Neural progenitor cell (in vitro differentiated cells): ENCODE results near the gene GGTA1. TPM values are rescaled to one million over a fixed set of nuclear protein-coding genes. Genes with fewer than 3 reads are reported as not detected.

Experiments used
- DNase-seq: peaks from one replicate; pipeline ENCODE4 v3.0.0-alpha.2; 2016; ENCODE audit warnings: low spot score
- H2AFZ ChIP-seq: fragments of 200-600 bp; sonication (generic); replicated peaks from 2 replicates; pipeline ENCODE4 v1.6.1; 2016; ENCODE audit warnings: antibody characterized with exemption
- H3F3A ChIP-seq: fragments of 200-600 bp; sonication (generic); 2 replicates; pipeline ENCODE4 v1.6.1; 2016; ENCODE audit warnings: antibody characterized with exemption, low read depth
- H3K27ac ChIP-seq: fragments of 200-600 bp; sonication (generic); 2 replicates; pipeline ENCODE4 v1.5.1; 2016; ENCODE audit warnings: mild to moderate bottlenecking
- H3K27me3 ChIP-seq: fragments of 200-600 bp; sonication (generic); 2 replicates; pipeline ENCODE4 v1.6.1; 2016; ENCODE audit warnings: mild to moderate bottlenecking, moderate library complexity
- H3K36me3 ChIP-seq: fragments of 200-600 bp; sonication (generic); 2 replicates; pipeline ENCODE4 v1.5.1; 2016
- H3K4me1 ChIP-seq: fragments of 200-600 bp; sonication (generic); 2 replicates; pipeline ENCODE4 v1.6.1; 2016; ENCODE audit warnings: mixed run types
- H3K4me2 ChIP-seq: fragments of 200-600 bp; sonication (generic); 2 replicates; pipeline ENCODE4 v1.6.1; 2016
- H3K4me3 ChIP-seq: fragments of 200-600 bp; sonication (generic); 2 replicates; pipeline ENCODE4 v1.5.1; 2016
- H3K79me2 ChIP-seq: fragments of 200-600 bp; sonication (generic); 2 replicates; pipeline ENCODE4 v1.6.1; 2016; ENCODE audit warnings: low read depth
- H3K9ac ChIP-seq: fragments of 200-600 bp; sonication (generic); 2 replicates; pipeline ENCODE4 v1.6.1; 2016
- H3K9me3 ChIP-seq: fragments of 200-600 bp; sonication (generic); 2 replicates; pipeline ENCODE4 v1.5.1; 2016; ENCODE audit warnings: low read depth
- H4K20me1 ChIP-seq: fragments of 200-600 bp; sonication (generic); 2 replicates; pipeline ENCODE4 v1.6.1; 2016; ENCODE audit warnings: low read depth
- H3K27ac Mint-ChIP-seq: 3 replicates; pipeline ENCODE4 v1.8.0; 2021; ENCODE audit warnings: mixed read lengths
- H3K27me3 Mint-ChIP-seq: 2 replicates; pipeline ENCODE4 v1.8.0; 2022; ENCODE audit warnings: low read depth, mild to moderate bottlenecking, inconsistent platforms, moderate library complexity, mixed read lengths; ENCODE audit not compliant: insufficient read depth
- H3K36me3 Mint-ChIP-seq: 3 replicates; pipeline ENCODE4 v1.8.0; 2021; ENCODE audit warnings: mixed read lengths
- H3K4me1 Mint-ChIP-seq: 3 replicates; pipeline ENCODE4 v1.8.0; 2021; ENCODE audit warnings: mixed read lengths
- H3K4me3 Mint-ChIP-seq: 3 replicates; pipeline ENCODE4 v1.8.0; 2021; ENCODE audit warnings: mild to moderate bottlenecking, moderate library complexity, mixed read lengths
- H3K9me3 Mint-ChIP-seq: 3 replicates; pipeline ENCODE4 v1.8.0; 2020; ENCODE audit warnings: mixed read lengths
- CTCF ChIP-seq: fragments of 200-600 bp; sonication (generic); IDR thresholded peaks from 2 replicates; pipeline ENCODE4 v1.5.1; 2017; ENCODE audit warnings: antibody characterized with exemption, mild to moderate bottlenecking
- EZH2 ChIP-seq: fragments of 200-600 bp; sonication (generic); IDR thresholded peaks from 2 replicates; pipeline ENCODE4 v1.6.1; 2017; ENCODE audit warnings: antibody characterized with exemption, mild to moderate bottlenecking, moderate library complexity
- EZH2phosphoT487 ChIP-seq: fragments of 200-600 bp; sonication (generic); IDR thresholded peaks from 2 replicates; pipeline ENCODE4 v1.6.1; 2017; ENCODE audit warnings: antibody characterized with exemption
- total RNA-seq: library from RNA; depleted of rRNA; stranded (reverse); fragments of >200 nt; gene quantifications from 2 replicates; pipeline ENCODE4 v1.2.3, GENCODE V29; 2015; ENCODE audit warnings: low replicate concordance

Gene GGTA1
- total RNA-seq, 1 donor from 2014 or later: not detected

GRCh38 chr9:121500165-121500478, 478 bp upstream of the GGTA1 start:
- H3K27me3 Mint-ChIP-seq: peaks cover 48% of the 10 kb centered on the region
- H3K27me3 ChIP-seq: peaks cover 72% of the 10 kb centered on the region
- H2AFZ ChIP-seq: peak overlapping the region; percentile 99
- no peaks in the 10 kb centered on the region for H3K79me2 ChIP-seq
- H3K9me3 Mint-ChIP-seq: peaks cover 5% of the 10 kb centered on the region
- peaks cover 25% of the 10 kb centered on the region for H3K4me1 Mint-ChIP-seq
- H3K9me3 ChIP-seq: no peaks in the 10 kb centered on the region
- peak; percentile 65 for DNase-seq
- no peak overlapping the region for H3K27ac Mint-ChIP-seq
- no peak overlapping the region for H3K9ac ChIP-seq
- H3F3A ChIP-seq: peaks cover 22% of the 10 kb centered on the region
- H3K4me3 ChIP-seq: peak overlapping the region; percentile 68
- H4K20me1 ChIP-seq: no peaks in the 10 kb centered on the region
- H3K4me3 Mint-ChIP-seq: peak overlapping the region; percentile 91
- H3K36me3 Mint-ChIP-seq: no peaks in the 10 kb centered on the region
- TF ChIP-seq EZH2phosphoT487 (no peak), EZH2 (no peak), CTCF (no peak)
- peak overlapping the region; percentile 99 for H3K4me2 ChIP-seq
- H3K36me3 ChIP-seq: no peaks in the 10 kb centered on the region
- no peak overlapping the region for H3K27ac ChIP-seq
- peaks cover 13% of the 10 kb centered on the region for H3K4me1 ChIP-seq

GRCh38 chr9:121499177-121499426, 542 bp downstream of the GGTA1 start:
- peaks cover 5% of the 10 kb centered on the region for H3K9me3 Mint-ChIP-seq
- no peak overlapping the region for H3K27ac ChIP-seq
- peaks cover 48% of the 10 kb centered on the region for H3K27me3 Mint-ChIP-seq
- H3K27ac Mint-ChIP-seq: no peak overlapping the region
- no peaks in the 10 kb centered on the region for H3K79me2 ChIP-seq
- H3K36me3 ChIP-seq: no peaks in the 10 kb centered on the region
- no peak overlapping the region for H3K9ac ChIP-seq
- peak overlapping the region; percentile 82 for H3K4me3 Mint-ChIP-seq
- H3F3A ChIP-seq: peaks cover 22% of the 10 kb centered on the region
- peaks cover 72% of the 10 kb centered on the region for H3K27me3 ChIP-seq
- no peaks in the 10 kb centered on the region for H4K20me1 ChIP-seq
- peak overlapping the region; percentile 99 for H2AFZ ChIP-seq
- no peak for DNase-seq
- H3K4me1 Mint-ChIP-seq: peaks cover 25% of the 10 kb centered on the region
- no peaks in the 10 kb centered on the region for H3K9me3 ChIP-seq
- H3K4me2 ChIP-seq: peak overlapping the region; percentile 99
- H3K4me1 ChIP-seq: peaks cover 13% of the 10 kb centered on the region
- H3K36me3 Mint-ChIP-seq: no peaks in the 10 kb centered on the region
- peak overlapping the region; percentile 68 for H3K4me3 ChIP-seq
- peak; percentile 94 for TF ChIP-seq EZH2
- no peak for TF ChIP-seq EZH2phosphoT487

- peak overlapping the region; percentile 99 for H2AFZ ChIP-seq
- H3F3A ChIP-seq: peaks cover 22% of the 10 kb centered on the region
- no peaks in the 10 kb centered on the region for H3K36me3 ChIP-seq
- peaks cover 69% of the 10 kb centered on the region for H3K27me3 ChIP-seq
- H3K9me3 ChIP-seq: no peaks in the 10 kb centered on the region
- H3K4me3 Mint-ChIP-seq: peak overlapping the region; percentile 82
- no peak overlapping the region for H3K27ac ChIP-seq
- no peak overlapping the region for H3K9ac ChIP-seq
- H3K79me2 ChIP-seq: no peaks in the 10 kb centered on the region
- peaks cover 48% of the 10 kb centered on the region for H3K27me3 Mint-ChIP-seq
- peak overlapping the region; percentile 99 for H3K4me2 ChIP-seq
- peak; percentile 61 for DNase-seq
- H3K4me3 ChIP-seq: peak overlapping the region; percentile 68
- TF ChIP-seq EZH2: no peak
- TF ChIP-seq CTCF: no peak
- peak; percentile 75 for TF ChIP-seq EZH2phosphoT487
- H3K27ac Mint-ChIP-seq: no peak overlapping the region
- peaks cover 13% of the 10 kb centered on the region for H3K4me1 ChIP-seq
- no peaks in the 10 kb centered on the region for H4K20me1 ChIP-seq
- H3K36me3 Mint-ChIP-seq: no peaks in the 10 kb centered on the region
- peaks cover 5% of the 10 kb centered on the region for H3K9me3 Mint-ChIP-seq
- peaks cover 23% of the 10 kb centered on the region for H3K4me1 Mint-ChIP-seq
Observed at GRCh38 chr9:121498487-121499176, 1.0 kb downstream of the GGTA1 start.

GRCh38 chr9:121498150-121498486, 1.5 kb downstream of the GGTA1 start:
- Histone ChIP-seq H3K79me2 (no peaks in the 10 kb centered on the region), H4K20me1 (no peaks in the 10 kb centered on the region), H3K9me3 (no peaks in the 10 kb centered on the region), H2AFZ (peak overlapping the region; percentile 99), H3K4me3 (peak overlapping the region; percentile 68), H3K4me2 (peak overlapping the region; percentile 99), H3K27ac (no peak overlapping the region), H3K27me3 (peaks cover 66% of the 10 kb centered on the region), H3K4me1 (peaks cover 13% of the 10 kb centered on the region), H3K9ac (no peak overlapping the region), H3K36me3 (no peaks in the 10 kb centered on the region), H3F3A (peaks cover 22% of the 10 kb centered on the region)
- Mint-ChIP-seq H3K9me3 (peaks cover 5% of the 10 kb centered on the region), H3K36me3 (no peaks in the 10 kb centered on the region), H3K27ac (no peak overlapping the region), H3K4me3 (peak overlapping the region; percentile 82), H3K27me3 (peaks cover 47% of the 10 kb centered on the region), H3K4me1 (peaks cover 18% of the 10 kb centered on the region)
- peak; percentile 88 for DNase-seq
- TF ChIP-seq EZH2 (no peak), CTCF (peak; percentile 78)
